Trophoblast cell (in vitro differentiated cells and primary cell): ENCODE results near the gene ZWILCH.
A peak's percentile ranks its signal among the peaks of the same experiment; 100 is the strongest.

Source experiments
- DNase-seq, 2 donors: peaks; one replicate each; pipeline ENCODE4 v3.0.0-alpha.2; 2016
- H2AFZ ChIP-seq: 2 replicates; pipeline ENCODE4 v1.6.1; 2013; ENCODE audit warnings: low read length, moderate library complexity, mild to moderate bottlenecking; ENCODE audit not compliant: insufficient read depth, poor library complexity
- H2AK5ac ChIP-seq: 2 replicates; pipeline ENCODE4 v1.6.1; 2013; ENCODE audit warnings: mild to moderate bottlenecking, low read length
- H2BK120ac ChIP-seq: 2 replicates; pipeline ENCODE4 v1.6.1; 2013; ENCODE audit warnings: low read length, mild to moderate bottlenecking, moderate library complexity; ENCODE audit not compliant: insufficient read depth, poor library complexity
- H2BK12ac ChIP-seq: 2 replicates; pipeline ENCODE4 v1.6.1; 2013; ENCODE audit warnings: mild to moderate bottlenecking, low read length, moderate library complexity
- H2BK5ac ChIP-seq: 2 replicates; pipeline ENCODE4 v1.6.1; 2013; ENCODE audit warnings: low read length, low read depth, moderate library complexity, mild to moderate bottlenecking; ENCODE audit not compliant: poor library complexity
- H3K14ac ChIP-seq: 2 replicates; pipeline ENCODE4 v1.6.1; 2013; ENCODE audit warnings: mild to moderate bottlenecking, low read length
- H3K18ac ChIP-seq: 2 replicates; pipeline ENCODE4 v1.6.1; 2013; ENCODE audit warnings: mild to moderate bottlenecking, low read length
- H3K23ac ChIP-seq: 2 replicates; pipeline ENCODE4 v1.6.1; 2013; ENCODE audit warnings: low read length
- H3K27ac ChIP-seq: 2 replicates; pipeline ENCODE4 v1.5.1; 2013; ENCODE audit warnings: low read depth, mild to moderate bottlenecking, inconsistent platforms, low read length, moderate library complexity
- H3K27me3 ChIP-seq: 2 replicates; pipeline ENCODE4 v1.6.1; 2013; ENCODE audit warnings: inconsistent platforms, mild to moderate bottlenecking, low read length, moderate library complexity; ENCODE audit not compliant: insufficient read depth
- H3K36me3 ChIP-seq, 2 experiments: 1 replicate in 1 of 2; 2 replicates in 1 of 2; pipeline ENCODE4 v1.6.1; 2013; ENCODE audit warnings: low read length in 2 of 2, mild to moderate bottlenecking in 2 of 2, moderate library complexity in 1 of 2; ENCODE audit not compliant: insufficient read depth in 2 of 2, control insufficient read depth in 1 of 2
- H3K4ac ChIP-seq: 2 replicates; pipeline ENCODE4 v1.6.1; 2013; ENCODE audit warnings: low read depth, mild to moderate bottlenecking, low read length, moderate library complexity
- H3K4me1 ChIP-seq, 2 experiments: 1 replicate in 1 of 2; 2 replicates in 1 of 2; pipeline ENCODE4 v1.6.1; 2013; ENCODE audit warnings: low read length in 2 of 2, mild to moderate bottlenecking in 2 of 2, moderate library complexity in 1 of 2; ENCODE audit not compliant: insufficient read depth in 2 of 2, control insufficient read depth in 1 of 2
- H3K4me2 ChIP-seq: 2 replicates; pipeline ENCODE4 v1.6.1; 2013; ENCODE audit warnings: inconsistent platforms, mild to moderate bottlenecking, low read length, moderate library complexity
- H3K4me3 ChIP-seq: 2 replicates; pipeline ENCODE4 v1.5.1; 2013; ENCODE audit warnings: mild to moderate bottlenecking, low read depth, low read length, inconsistent platforms
- H3K79me1 ChIP-seq: one replicate; pipeline ENCODE4 v1.6.1; 2013; ENCODE audit warnings: low read length
- H3K79me2 ChIP-seq: 2 replicates; pipeline ENCODE4 v1.6.1; 2013; ENCODE audit warnings: low read length, mild to moderate bottlenecking; ENCODE audit not compliant: control insufficient read depth, insufficient read depth, poor library complexity
- H3K9ac ChIP-seq: 2 replicates; pipeline ENCODE4 v1.6.1; 2013; ENCODE audit warnings: mild to moderate bottlenecking, low read length
- H3K9me3 ChIP-seq: 2 replicates; pipeline ENCODE4 v1.6.1; 2013; ENCODE audit warnings: low read depth, mild to moderate bottlenecking, control low read depth, inconsistent platforms, low read length; ENCODE audit not compliant: insufficient read depth
- H4K12ac ChIP-seq: 2 replicates; pipeline ENCODE4 v1.6.1; 2013; ENCODE audit warnings: low read depth, mild to moderate bottlenecking, low read length, moderate library complexity
- H4K8ac ChIP-seq: 2 replicates; pipeline ENCODE4 v1.6.1; 2013; ENCODE audit warnings: low read depth, mild to moderate bottlenecking, low read length, moderate library complexity
- H4K91ac ChIP-seq: one replicate; pipeline ENCODE4 v1.6.1; 2013; ENCODE audit warnings: low read depth, mild to moderate bottlenecking, low read length, moderate library complexity
- WGBS: extraction: QIAGEN DNeasy Blood & Tissue Kit; methylation state at CpG from one replicate; pipeline ENCODE4 v1.1.7; 2013; ENCODE audit warnings: missing lambda C conversion rate; ENCODE audit not compliant: insufficient read length, insufficient coverage; ENCODE audit errors: extremely low coverage; 5-methylcytosine and 5-hydroxymethylcytosine counted together

ZWILCH gene

DNA sequence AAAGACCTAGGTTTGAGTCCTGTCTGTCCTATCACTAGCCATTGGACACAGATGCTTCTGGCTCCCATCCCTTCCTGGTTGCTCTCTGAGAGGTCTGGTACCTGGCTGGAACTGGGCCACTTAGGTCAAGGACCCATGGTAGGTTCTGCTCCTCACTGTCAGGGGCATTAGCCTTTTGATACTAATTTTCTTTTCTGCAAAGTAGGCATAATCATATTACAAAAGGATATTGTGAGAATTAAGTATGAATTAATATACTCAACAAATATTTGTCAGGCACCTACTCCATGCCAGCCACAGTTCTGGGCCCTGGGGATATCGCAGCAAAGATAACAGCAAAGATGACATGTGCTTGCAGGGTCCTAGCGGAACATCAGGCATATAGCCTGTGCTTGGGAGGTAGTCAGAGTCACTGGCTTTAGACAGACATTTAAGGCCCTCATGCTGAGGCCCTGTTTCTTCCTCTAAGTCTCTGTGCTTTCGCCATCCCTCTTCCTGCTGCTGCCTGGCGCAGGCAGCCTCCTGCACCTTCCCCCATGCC, 86.3 kb downstream of the ZWILCH start:
- Histone ChIP-seq H2AK5ac (no peak overlapping the region), H2AFZ (no peak overlapping the region), H3K27me3 (no peaks in the 10 kb centered on the region), H2BK5ac (no peak overlapping the region), H3K23ac (no peak overlapping the region), H4K91ac (no peak overlapping the region), H3K4me1 (peaks cover 8 to 15% of the 10 kb centered on the region in 2 experiments), H3K79me2 (no peaks in the 10 kb centered on the region), H3K36me3 (no peaks in the 10 kb centered on the region), H3K4me3 (no peak overlapping the region), H3K4ac (no peak overlapping the region), H3K79me1 (no peaks in the 10 kb centered on the region), H3K9ac (no peak overlapping the region), H4K12ac (no peak overlapping the region), H3K14ac (no peak overlapping the region), H3K4me2 (no peak overlapping the region), H2BK12ac (no peak overlapping the region), H3K27ac (no peak overlapping the region), H2BK120ac (no peak overlapping the region), H4K8ac (no peak overlapping the region), H3K18ac (no peak overlapping the region), H3K9me3 (no peaks in the 10 kb centered on the region)
- DNase-seq: no peak
- no CpG with 5 or more reads among the region's 4 CpGs for WGBS

- DNase-seq: peak; percentile 85 to 94
- H2BK5ac ChIP-seq: no peak overlapping the region
These were observed 87.5 kb downstream of the ZWILCH start for GRCh38 chr15:66592505-66593218.

GRCh38 chr15:66593219-66593780, 88.2 kb downstream of the ZWILCH start:
- no peak overlapping the region for H2AK5ac ChIP-seq
- no CpG with 5 or more reads among the region's 3 CpGs for WGBS
- no peaks in the 10 kb centered on the region for H3K79me2 ChIP-seq

More at GRCh38 chr15:66592505-66593218, 87.5 kb downstream of the ZWILCH start:
- Histone ChIP-seq H3K4ac (no peak overlapping the region), H4K8ac (no peak overlapping the region), H4K12ac (no peak overlapping the region), H3K4me2 (peak overlapping the region; percentile 23), H2BK120ac (no peak overlapping the region), H2AFZ (no peak overlapping the region), H3K79me1 (no peaks in the 10 kb centered on the region), H3K14ac (no peak overlapping the region), H3K9ac (no peak overlapping the region), H3K27me3 (no peaks in the 10 kb centered on the region), H2BK12ac (peak overlapping the region; percentile 14), H3K27ac (no peak overlapping the region), H4K91ac (peak overlapping the region; percentile 14), H3K23ac (no peak overlapping the region), H3K4me3 (no peak overlapping the region), H3K18ac (no peak overlapping the region), H3K4me1 (peaks cover 8 to 15% of the 10 kb centered on the region in 2 experiments), H3K9me3 (no peaks in the 10 kb centered on the region), H3K36me3 (no peaks in the 10 kb centered on the region), H2AK5ac (no peak overlapping the region), H3K79me2 (no peaks in the 10 kb centered on the region)
- WGBS: no CpG with 5 or more reads among the region's 12 CpGs

GRCh38 chr15:66594344-66594743, 89.2 kb downstream of the ZWILCH start:
- H3K23ac ChIP-seq: no peak overlapping the region
- H4K12ac ChIP-seq: no peak overlapping the region
- WGBS: no CpG with 5 or more reads among the region's 10 CpGs
- no peak overlapping the region for H3K4ac ChIP-seq
- no peaks in the 10 kb centered on the region for H3K79me1 ChIP-seq
- H4K91ac ChIP-seq: no peak overlapping the region
- no peak overlapping the region for H3K4me3 ChIP-seq
- no peak overlapping the region for H3K4me2 ChIP-seq
- H3K18ac ChIP-seq: no peak overlapping the region
- H3K27ac ChIP-seq: no peak overlapping the region
- no peak overlapping the region for H2AK5ac ChIP-seq
- H3K14ac ChIP-seq: no peak overlapping the region
- no peak overlapping the region for H3K9ac ChIP-seq
- H2BK5ac ChIP-seq: no peak overlapping the region
- H3K79me2 ChIP-seq: no peaks in the 10 kb centered on the region
- no peak overlapping the region for H2AFZ ChIP-seq
- no peaks in the 10 kb centered on the region for H3K36me3 ChIP-seq
- no peaks in the 10 kb centered on the region for H3K27me3 ChIP-seq
- H3K9me3 ChIP-seq: no peaks in the 10 kb centered on the region
- peaks cover 8 to 15% of the 10 kb centered on the region in 2 experiments for H3K4me1 ChIP-seq
- no peak for DNase-seq
- H4K8ac ChIP-seq: no peak overlapping the region
- H2BK120ac ChIP-seq: no peak overlapping the region
- H2BK12ac ChIP-seq: no peak overlapping the region

More at GRCh38 chr15:66593219-66593780, 88.2 kb downstream of the ZWILCH start:
- H2AFZ ChIP-seq: no peak overlapping the region
- no peak overlapping the region for H4K12ac ChIP-seq
- H3K14ac ChIP-seq: no peak overlapping the region
- H3K4me2 ChIP-seq: peak overlapping the region; percentile 23
- no peak overlapping the region for H3K18ac ChIP-seq
- peaks cover 8 to 15% of the 10 kb centered on the region in 2 experiments for H3K4me1 ChIP-seq
- H4K91ac ChIP-seq: peak overlapping the region; percentile 14
- H2BK12ac ChIP-seq: peak overlapping the region; percentile 14
- H3K9me3 ChIP-seq: no peaks in the 10 kb centered on the region
- H3K27ac ChIP-seq: no peak overlapping the region
- no peak overlapping the region for H2BK120ac ChIP-seq
- H4K8ac ChIP-seq: no peak overlapping the region
- no peaks in the 10 kb centered on the region for H3K36me3 ChIP-seq
- no peak overlapping the region for H3K9ac ChIP-seq
- H3K4me3 ChIP-seq: no peak overlapping the region
- H3K4ac ChIP-seq: no peak overlapping the region
- no peak overlapping the region for H2BK5ac ChIP-seq
- DNase-seq: peak; percentile 41 to 62
- H3K79me1 ChIP-seq: no peaks in the 10 kb centered on the region
- no peak overlapping the region for H3K23ac ChIP-seq
- H3K27me3 ChIP-seq: no peaks in the 10 kb centered on the region
